Activated CD8-positive, alpha-beta T cell treated with anti-CD3 and anti-CD28 coated beads, Interleukin-2, amount 10 ng/mL, durations not matched to agents 7 days and 5 days (primary cell): ENCODE measurements around the gene VAMP8. TPM values are rescaled to one million over a fixed set of nuclear protein-coding genes. Genes with fewer than 3 reads are reported as not detected.
"Not testable (repeated sequence)": the region's sequence is repeated elsewhere in the genome, so short reads cannot be mapped to it uniquely, and the experiment has no call there.

Experiments
- ATAC-seq: fragments of 150-1000 bp; cut with Tn5 transposase; one replicate; pipeline ENCODE4 v1.10.0; 2021; ENCODE audit warnings: moderate library complexity
- CTCF ChIA-PET: fragments of 350-600 bp; sonication (Branson Sonifier 250); formaldehyde crosslinking; loops from one replicate; lab custom pipeline; 2021; ENCODE audit warnings: antibody characterized with exemption; lab: Charles Lee
- POLR2A ChIA-PET: fragments of 350-600 bp; sonication (Branson Sonifier 250); formaldehyde crosslinking; loops from one replicate; lab custom pipeline; 2021; ENCODE audit warnings: antibody characterized with exemption; lab: Charles Lee
- DNase-seq: peaks from one replicate; pipeline ENCODE4 v3.0.0-alpha.2; 2020
- H3K27ac Mint-ChIP-seq: one replicate; pipeline ENCODE4 v1.8.0; 2021; ENCODE audit warnings: mild to moderate bottlenecking, mixed read lengths
- H3K27me3 Mint-ChIP-seq: one replicate; pipeline ENCODE4 v1.8.0; 2021; ENCODE audit warnings: low read depth, mixed read lengths
- H3K36me3 Mint-ChIP-seq: one replicate; pipeline ENCODE4 v1.8.0; 2021; ENCODE audit warnings: low read depth, mixed read lengths
- H3K4me1 Mint-ChIP-seq: one replicate; pipeline ENCODE4 v1.8.0; 2021; ENCODE audit warnings: low read depth, mixed read lengths
- H3K4me3 Mint-ChIP-seq: one replicate; pipeline ENCODE4 v1.8.0; 2021; ENCODE audit warnings: mild to moderate bottlenecking, mixed read lengths
- H3K9me3 Mint-ChIP-seq: one replicate; pipeline ENCODE4 v1.8.0; 2022; ENCODE audit warnings: mixed read lengths; ENCODE audit not compliant: insufficient read depth
- total RNA-seq, 2 experiments: library from RNA; stranded (reverse); gene quantifications; one replicate each; pipeline ENCODE4 v1.2.3, GENCODE V29; 2021

VAMP8 gene
- total RNA-seq, 2 experiments from 2014 or later = 141 to 148 TPM

GRCh38 chr2:85590950-85591349 is 13.6 kb downstream of the VAMP8 start:
- Mint-ChIP-seq H3K36me3 (peaks cover 23% of the 10 kb centered on the region), H3K4me3 (no peak overlapping the region), H3K27me3 (no peaks in the 10 kb centered on the region), H3K27ac (no peak overlapping the region), H3K4me1 (peaks cover 51% of the 10 kb centered on the region), H3K9me3 (no peaks in the 10 kb centered on the region)
- ChIA-PET CTCF (no interaction called here), POLR2A (interaction anchor here (0.9 to 2.2 kb wide), 3 partner anchors 8 to 30 kb away, joined by 3 to 6 read pairs (median 5); partner anchors contain the start of gene GGCX)
- ATAC-seq (no peak), DNase-seq (no peak)

- Mint-ChIP-seq H3K9me3 (no peaks in the 10 kb centered on the region), H3K27ac (no peak overlapping the region), H3K4me3 (no peak overlapping the region), H3K36me3 (peaks cover 24% of the 10 kb centered on the region), H3K27me3 (no peaks in the 10 kb centered on the region), H3K4me1 (peaks cover 49% of the 10 kb centered on the region)
- DNase-seq = no peak
- ChIA-PET CTCF (no interaction called here), POLR2A (interaction anchor here (0.6 to 2.2 kb wide), 3 partner anchors 8 to 31 kb away, joined by 3 to 6 read pairs (median 5); partner anchors contain the start of gene GGCX)
- ATAC-seq = no peak
Observed at GRCh38 chr2:85591563-85591962, 14.2 kb downstream of the VAMP8 start.

- Mint-ChIP-seq H3K36me3 (peaks cover 31% of the 10 kb centered on the region), H3K4me1 (peaks cover 53% of the 10 kb centered on the region)
- H3K9me3 Mint-ChIP-seq, DNase-seq, CTCF ChIA-PET, H3K27ac Mint-ChIP-seq, H3K4me3 Mint-ChIP-seq, H3K27me3 Mint-ChIP-seq, ATAC-seq: not testable (repeated sequence)
- POLR2A ChIA-PET = interaction anchor here (1.0 kb wide), 1 partner anchor 13 kb away, joined by 3 read pairs; no protein-coding TSS in a partner anchor
Observed at GRCh38 chr2:85592299-85592698, 14.9 kb downstream of the VAMP8 start.

- Mint-ChIP-seq H3K36me3 (peaks cover 34% of the 10 kb centered on the region), H3K27ac (no peak overlapping the region), H3K4me3 (no peak overlapping the region), H3K27me3 (no peaks in the 10 kb centered on the region), H3K4me1 (peaks cover 51% of the 10 kb centered on the region), H3K9me3 (no peaks in the 10 kb centered on the region)
- ChIA-PET CTCF (no interaction called here), POLR2A (interaction anchor here (1.0 to 4.6 kb wide), 2 partner anchors 9 to 12 kb away, joined by 3 to 28 read pairs; partner anchors contain the start of gene VAMP5)
- no peak for ATAC-seq
- DNase-seq = no peak
Observed at GRCh38 chr2:85593023-85593422, 15.6 kb downstream of the VAMP8 start.

- H3K27me3 Mint-ChIP-seq = no peaks in the 10 kb centered on the region
- ATAC-seq (no peak), DNase-seq (no peak)
- CTCF ChIA-PET = interaction anchor here (0.9 to 2.7 kb wide), 6 partner anchors 10 to 173 kb away, joined by 3 to 12 read pairs (median 6); partner anchors contain the start of gene VAMP5
- H3K36me3 Mint-ChIP-seq = peaks cover 38% of the 10 kb centered on the region
- H3K4me3 Mint-ChIP-seq = peak overlapping the region; percentile 100
- peak overlapping the region; percentile 97 for H3K27ac Mint-ChIP-seq
- POLR2A ChIA-PET = interaction anchor here (0.5 to 4.6 kb wide), 13 partner anchors 8 to 557 kb away, joined by 3 to 28 read pairs (median 6); partner anchors contain the start of genes C2orf68, ELMOD3, GGCX and TGOLN2
- no peaks in the 10 kb centered on the region for H3K9me3 Mint-ChIP-seq
- peaks cover 42% of the 10 kb centered on the region for H3K4me1 Mint-ChIP-seq
Observed at GRCh38 chr2:85594715-85595300, 17.4 kb downstream of the VAMP8 start.

DNA sequence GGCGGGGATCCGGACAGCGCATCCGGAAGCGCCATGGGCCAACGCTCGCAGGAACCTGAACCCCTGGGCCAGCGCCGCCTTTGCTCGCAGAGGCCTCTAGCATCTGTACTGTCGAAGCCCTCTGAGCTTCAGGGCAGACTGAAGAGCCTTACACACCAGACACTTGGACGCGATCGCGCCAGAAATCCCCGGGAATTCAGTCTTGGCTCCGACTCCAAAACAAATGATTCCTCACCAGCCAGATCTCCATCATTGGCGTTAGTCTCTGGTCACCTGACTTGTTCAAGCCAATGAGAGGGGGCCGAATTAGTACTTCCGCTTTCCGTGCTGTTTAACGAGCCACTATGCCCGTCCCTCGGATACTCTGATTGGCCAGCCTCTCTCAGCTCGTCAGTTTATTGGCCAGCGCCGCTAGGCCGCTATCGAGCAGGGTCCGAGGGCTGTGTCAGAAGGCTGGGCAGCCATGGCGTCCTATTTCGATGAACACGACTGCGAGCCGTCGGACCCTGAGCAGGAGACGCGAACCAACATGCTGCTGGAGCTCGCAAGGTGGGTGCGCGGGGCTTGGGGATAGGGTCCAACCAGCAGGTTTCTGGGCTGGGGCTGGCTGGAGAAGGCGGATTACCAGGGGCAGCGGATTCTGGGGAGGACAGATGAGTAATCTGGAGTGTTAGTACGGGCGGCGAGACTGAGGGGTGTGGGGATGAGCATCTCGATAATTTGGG is 18.1 kb downstream of the VAMP8 start, which contains the start of gene RNF181:
TSS of gene RNF181 (plus strand) at position 445 of the 725 bp plus-strand sequence. CDS start at position 464, 19 bp downstream.
- ChIA-PET CTCF (interaction anchor here (0.9 to 2.7 kb wide), 6 partner anchors 9 to 174 kb away, joined by 3 to 12 read pairs (median 6); partner anchors contain the start of gene VAMP5), POLR2A (interaction anchor here (0.5 to 4.6 kb wide), 16 partner anchors 8 to 556 kb away, joined by 3 to 28 read pairs (median 4); partner anchors contain the start of genes C2orf68, GGCX, MAT2A and TGOLN2)
- DNase-seq (peak; percentile 96), ATAC-seq (peak; percentile 100)
- H3K9me3 Mint-ChIP-seq = no peaks in the 10 kb centered on the region
- H3K36me3 Mint-ChIP-seq = peaks cover 36% of the 10 kb centered on the region
- H3K4me1 Mint-ChIP-seq = peaks cover 37% of the 10 kb centered on the region
- H3K27me3 Mint-ChIP-seq = no peaks in the 10 kb centered on the region
- peak within 1 kb of the TSS; percentile 97 for H3K27ac Mint-ChIP-seq
- peak within 1 kb of the TSS; percentile 100 for H3K4me3 Mint-ChIP-seq

DNA sequence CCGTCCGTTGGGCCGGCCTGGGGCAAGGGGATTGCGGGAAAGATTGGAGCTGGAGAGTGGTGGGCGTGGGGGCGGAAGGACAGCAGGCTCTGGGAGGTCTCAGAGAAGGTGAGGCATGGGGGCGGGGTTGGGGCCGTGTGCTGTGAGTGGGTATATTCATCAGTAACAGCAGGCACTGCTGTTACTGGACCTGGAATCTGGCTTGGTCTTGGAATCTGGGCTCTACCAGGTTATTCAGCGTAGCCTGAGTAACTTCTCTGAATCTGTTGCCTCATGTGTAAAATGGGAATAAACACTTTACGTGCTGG is 18.6 kb downstream of the VAMP8 start:
- POLR2A ChIA-PET = interaction anchor here (0.6 to 4.6 kb wide), 11 partner anchors 9 to 350 kb away, joined by 3 to 28 read pairs (median 8); partner anchors contain the start of genes C2orf68, GGCX, MAT2A and USP39
- DNase-seq (no peak), ATAC-seq (peak; percentile 9)
- Mint-ChIP-seq H3K36me3 (peaks cover 36% of the 10 kb centered on the region), H3K9me3 (no peaks in the 10 kb centered on the region), H3K27me3 (no peaks in the 10 kb centered on the region), H3K4me1 (peaks cover 37% of the 10 kb centered on the region), H3K4me3 (peak overlapping the region; percentile 100), H3K27ac (peak overlapping the region; percentile 97)
- CTCF ChIA-PET = interaction anchor here (1.1 to 2.7 kb wide), 4 partner anchors 41 to 175 kb away, joined by 5 to 12 read pairs (median 8); no protein-coding TSS in a partner anchor

DNA sequence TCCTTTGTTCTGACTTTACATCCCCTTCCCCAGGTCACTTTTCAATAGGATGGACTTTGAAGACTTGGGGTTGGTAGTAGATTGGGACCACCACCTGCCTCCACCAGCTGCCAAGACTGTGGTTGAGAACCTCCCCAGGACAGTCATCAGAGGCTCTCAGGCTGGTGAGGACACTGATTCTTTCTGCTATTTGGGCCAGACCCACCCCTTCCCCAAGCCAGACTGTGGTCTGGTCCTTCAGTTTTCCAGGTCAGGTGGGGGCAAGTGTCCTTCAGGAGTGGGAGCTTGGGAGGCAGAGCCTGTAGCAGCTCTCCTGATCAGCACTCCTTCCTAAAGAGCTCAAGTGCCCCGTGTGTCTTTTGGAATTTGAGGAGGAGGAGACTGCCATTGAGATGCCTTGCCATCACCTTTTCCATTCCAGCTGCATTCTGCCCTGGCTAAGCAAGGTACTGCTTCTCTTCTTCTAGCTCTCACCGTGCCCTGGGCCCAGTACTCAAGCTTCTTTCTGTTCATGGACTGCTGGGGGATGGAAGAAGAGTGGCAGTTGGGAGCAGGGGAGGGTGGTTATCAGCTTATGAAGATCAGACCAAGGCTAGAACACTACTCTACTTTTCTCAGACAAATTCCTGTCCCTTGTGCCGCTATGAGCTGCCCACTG is 19.2 kb downstream of the VAMP8 start:
- Mint-ChIP-seq H3K4me3 (peak overlapping the region; percentile 100), H3K9me3 (no peaks in the 10 kb centered on the region), H3K4me1 (peaks cover 37% of the 10 kb centered on the region), H3K27me3 (no peaks in the 10 kb centered on the region), H3K36me3 (peaks cover 33% of the 10 kb centered on the region), H3K27ac (peak overlapping the region; percentile 97)
- ChIA-PET POLR2A (interaction anchor here (0.6 to 4.6 kb wide), 9 partner anchors 9 to 351 kb away, joined by 3 to 28 read pairs (median 12); partner anchors contain the start of genes C2orf68, MAT2A, USP39 and VAMP5), CTCF (interaction anchor here (1.4 to 2.7 kb wide), 3 partner anchors 40 to 175 kb away, joined by 5 to 8 read pairs (median 7); no protein-coding TSS in a partner anchor)
- DNase-seq (no peak), ATAC-seq (no peak)

GRCh38 chr2:85597241-85597640 is 19.9 kb downstream of the VAMP8 start:
- ChIA-PET POLR2A (interaction anchor here (0.6 to 4.6 kb wide), 4 partner anchors 9 to 15 kb away, joined by 3 to 28 read pairs (median 18); partner anchors contain the start of genes C2orf68 and VAMP5), CTCF (interaction anchor here (1.7 to 2.7 kb wide), 2 partner anchors 40 to 45 kb away, joined by 7 to 8 read pairs; no protein-coding TSS in a partner anchor)
- H3K4me3 Mint-ChIP-seq = peak overlapping the region; percentile 100
- no peak for ATAC-seq
- H3K36me3 Mint-ChIP-seq = peaks cover 31% of the 10 kb centered on the region
- DNase-seq = no peak
- peak overlapping the region; percentile 97 for H3K27ac Mint-ChIP-seq
- no peaks in the 10 kb centered on the region for H3K27me3 Mint-ChIP-seq
- H3K9me3 Mint-ChIP-seq = no peaks in the 10 kb centered on the region
- H3K4me1 Mint-ChIP-seq = peaks cover 41% of the 10 kb centered on the region

GRCh38 chr2:85598594-85599340 is 21.4 kb downstream of the VAMP8 start:
- H3K27me3 Mint-ChIP-seq = no peaks in the 10 kb centered on the region
- H3K4me1 Mint-ChIP-seq = peaks cover 46% of the 10 kb centered on the region
- ATAC-seq (no peak), DNase-seq (no peak)
- peaks cover 27% of the 10 kb centered on the region for H3K36me3 Mint-ChIP-seq
- POLR2A ChIA-PET = interaction anchor here (1.3 to 2.3 kb wide), 2 partner anchors 8 to 11 kb away, joined by 6 read pairs; no protein-coding TSS in a partner anchor
- H3K4me3 Mint-ChIP-seq = no peak overlapping the region
- no peaks in the 10 kb centered on the region for H3K9me3 Mint-ChIP-seq
- CTCF ChIA-PET = no interaction called here
- no peak overlapping the region for H3K27ac Mint-ChIP-seq
